H1 (cell line): ENCODE measurements around the gene MAP1A. TPM values are rescaled to one million over a fixed set of nuclear protein-coding genes. Genes with fewer than 3 reads are reported as not detected.

ENCODE experiments used
- HDAC6 ChIP-seq: IDR thresholded peaks from one replicate; pipeline ENCODE4 v1.7.1; 2012; ENCODE audit warnings: low read depth, mild to moderate bottlenecking, inconsistent platforms, low read length, moderate library complexity
- KDM5A ChIP-seq: fragments of 200-600 bp; IDR thresholded peaks from 2 replicates; pipeline ENCODE4 v1.7.1; 2012; ENCODE audit warnings: mild to moderate bottlenecking, low read length, inconsistent platforms, mixed read lengths
- RFX5 ChIP-seq: IDR thresholded peaks from 2 replicates; pipeline ENCODE4 v1.6.1; 2011; ENCODE audit warnings: low read depth, low read length, improper control_type of control experiment, borderline replicate concordance
- RXRA ChIP-seq: IDR thresholded peaks from 2 replicates; pipeline ENCODE4 v1.6.1; 2011; ENCODE audit warnings: low read depth, mild to moderate bottlenecking, low read length, moderate library complexity; ENCODE audit not compliant: insufficient read depth
- SP2 ChIP-seq: IDR thresholded peaks from 2 replicates; pipeline ENCODE4 v1.6.1; 2012; ENCODE audit warnings: mild to moderate bottlenecking, low read length, inconsistent platforms
- polyA plus RNA-seq, 7 experiments: library from polyadenylated mRNA; depleted of rRNA in 3 of 7; stranded (reverse) in 5 of 7; unstranded in 2 of 7; fragments of >200 nt in 5 of 7; fragments of 200-250 nt in 2 of 7; gene quantifications; 1 replicate in 5 of 7; 2 replicates in 1 of 7; 4 replicates in 1 of 7; pipeline versions ENCODE4 v1.2.1 to v1.2.3, GENCODE V29; 2011 to 2013; ENCODE audit warnings: missing spikeins in 2 of 7, mixed read lengths in 2 of 7
- total RNA-seq: library from RNA; stranded (reverse); fragmentation: NEBNext Ultra II Directional; extraction: Animal tissue kit (Norgen Biotek cat#: 25700); gene quantifications from 2 replicates; pipeline ENCODE4 v1.2.1, GENCODE V29; 2021
- TF ChIP-seq, protein P1 (sequence below): IDR thresholded peaks from 2 replicates; pipeline ENCODE4 v1.6.1; 2011; ENCODE audit warnings: low read length, improper control_type of control experiment

MAP1A gene
- total and polyA plus RNA-seq, 2 of the 8 experiments (the other 6 are each of a cell fraction or from before 2014, with no cell fraction given), result 0.80 to 2.4 TPM

DNA sequence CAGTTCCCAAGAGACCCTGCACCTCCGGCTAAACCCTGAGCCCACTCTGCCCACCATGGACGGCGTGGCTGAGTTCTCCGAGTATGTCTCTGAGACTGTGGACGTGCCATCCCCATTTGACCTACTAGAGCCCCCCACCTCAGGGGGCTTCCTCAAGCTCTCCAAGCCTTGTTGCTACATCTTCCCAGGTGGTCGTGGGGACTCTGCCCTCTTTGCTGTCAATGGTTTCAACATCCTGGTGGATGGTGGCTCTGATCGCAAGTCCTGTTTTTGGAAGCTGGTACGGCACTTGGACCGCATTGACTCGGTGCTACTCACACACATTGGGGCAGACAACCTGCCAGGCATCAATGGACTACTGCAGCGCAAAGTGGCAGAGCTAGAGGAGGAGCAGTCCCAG is 4.0 kb downstream of the MAP1A start (continued):
- TF ChIP-seq, protein P1, sequence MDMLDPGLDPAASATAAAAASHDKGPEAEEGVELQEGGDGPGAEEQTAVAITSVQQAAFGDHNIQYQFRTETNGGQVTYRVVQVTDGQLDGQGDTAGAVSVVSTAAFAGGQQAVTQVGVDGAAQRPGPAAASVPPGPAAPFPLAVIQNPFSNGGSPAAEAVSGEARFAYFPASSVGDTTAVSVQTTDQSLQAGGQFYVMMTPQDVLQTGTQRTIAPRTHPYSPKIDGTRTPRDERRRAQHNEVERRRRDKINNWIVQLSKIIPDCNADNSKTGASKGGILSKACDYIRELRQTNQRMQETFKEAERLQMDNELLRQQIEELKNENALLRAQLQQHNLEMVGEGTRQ, result no peak
- no peak for TF ChIP-seq SP2
- no peak for TF ChIP-seq HDAC6
- no peak for TF ChIP-seq RFX5
- TF ChIP-seq KDM5A, result no peak
- no peak for TF ChIP-seq RXRA
